Measurements from ENCODE around the gene PCDH9. TPM values are rescaled to one million over a fixed set of nuclear protein-coding genes. Genes with fewer than 3 reads are reported as not detected.
A peak's percentile ranks its signal among the peaks of the same experiment; 100 is the strongest.

Gene PCDH9
- total RNA-seq, 1 donor from 2014 or later = 0.26 TPM

- no peak for TF ChIP-seq CTCF (IDR thresholded peaks at IDR 0.05; ENCODE audit: insufficient read depth, low read length, severe bottlenecking)
- no peak overlapping the region for H3K4me3 ChIP-seq (ENCODE audit: low read depth, low read length)
- FAIRE-seq (no peak), DNase-seq (ENCODE audit: low read depth) (peak; percentile 67)
- no peaks in the 10 kb centered on the region for H3K36me3 ChIP-seq (ENCODE audit: control insufficient read depth, insufficient read depth, low read length)
- no peaks in the 10 kb centered on the region for H3K27me3 ChIP-seq (ENCODE audit: control insufficient read depth, insufficient read depth, low read length)
These were observed 238.0 kb downstream of the PCDH9 start for GRCh38 chr13:66992183-66992582.

- Histone ChIP-seq H3K36me3 (ENCODE audit: control insufficient read depth, insufficient read depth, low read length) (no peaks in the 10 kb centered on the region), H3K4me3 (ENCODE audit: low read depth, low read length) (no peak overlapping the region), H3K27me3 (ENCODE audit: control insufficient read depth, insufficient read depth, low read length) (no peaks in the 10 kb centered on the region)
- TF ChIP-seq CTCF (IDR thresholded peaks at IDR 0.05; ENCODE audit: insufficient read depth, low read length, severe bottlenecking) = no peak
- DNase-seq (ENCODE audit: low read depth) (no peak), FAIRE-seq (no peak)
These were observed 245.9 kb downstream of the PCDH9 start for GRCh38 chr13:66984241-66984640.

GRCh38 chr13:66981912-66982311 lies 248.2 kb downstream of the PCDH9 start:
- no peak for TF ChIP-seq CTCF (IDR thresholded peaks at IDR 0.05; ENCODE audit: insufficient read depth, low read length, severe bottlenecking)
- Histone ChIP-seq H3K36me3 (ENCODE audit: control insufficient read depth, insufficient read depth, low read length) (no peaks in the 10 kb centered on the region), H3K27me3 (ENCODE audit: control insufficient read depth, insufficient read depth, low read length) (no peaks in the 10 kb centered on the region), H3K4me3 (ENCODE audit: low read depth, low read length) (no peak overlapping the region)
- FAIRE-seq (no peak), DNase-seq (ENCODE audit: low read depth) (no peak)

- Histone ChIP-seq H3K27me3 (ENCODE audit: control insufficient read depth, insufficient read depth, low read length) (no peaks in the 10 kb centered on the region), H3K4me3 (ENCODE audit: low read depth, low read length) (no peak overlapping the region), H3K36me3 (ENCODE audit: control insufficient read depth, insufficient read depth, low read length) (no peaks in the 10 kb centered on the region)
- no peak for DNase-seq (ENCODE audit: low read depth)
- TF ChIP-seq CTCF (IDR thresholded peaks at IDR 0.05; ENCODE audit: insufficient read depth, low read length, severe bottlenecking) = no peak
- FAIRE-seq = no peak
These were observed 253.0 kb downstream of the PCDH9 start for GRCh38 chr13:66977161-66977560.

GRCh38 chr13:66974889-66975288 lies 255.2 kb downstream of the PCDH9 start:
- TF ChIP-seq CTCF (IDR thresholded peaks at IDR 0.05; ENCODE audit: insufficient read depth, low read length, severe bottlenecking) = no peak
- FAIRE-seq (no peak), DNase-seq (ENCODE audit: low read depth) (no peak)
- Histone ChIP-seq H3K27me3 (ENCODE audit: control insufficient read depth, insufficient read depth, low read length) (no peaks in the 10 kb centered on the region), H3K4me3 (ENCODE audit: low read depth, low read length) (no peak overlapping the region), H3K36me3 (ENCODE audit: control insufficient read depth, insufficient read depth, low read length) (no peaks in the 10 kb centered on the region)

- FAIRE-seq = no peak
These were observed 256.0 kb downstream of the PCDH9 start for GRCh38 chr13:66974174-66974573.

More at GRCh38 chr13:66974174-66974573, 256.0 kb downstream of the PCDH9 start:
- no peak for TF ChIP-seq CTCF (IDR thresholded peaks at IDR 0.05; ENCODE audit: insufficient read depth, low read length, severe bottlenecking)
- no peak for DNase-seq (ENCODE audit: low read depth)
- H3K27me3 ChIP-seq (ENCODE audit: control insufficient read depth, insufficient read depth, low read length) = no peaks in the 10 kb centered on the region
- H3K36me3 ChIP-seq (ENCODE audit: control insufficient read depth, insufficient read depth, low read length) = no peaks in the 10 kb centered on the region
- no peak overlapping the region for H3K4me3 ChIP-seq (ENCODE audit: low read depth, low read length)

Measured in bronchial epithelial cell (primary cell).